Endothelial cell of umbilical vein (primary cell): ENCODE measurements around the gene GRB14. TPM values are rescaled to one million over a fixed set of nuclear protein-coding genes. Genes with fewer than 3 reads are reported as not detected.
A peak's percentile ranks its signal among the peaks of the same experiment; 100 is the strongest.

Source experiments
- BruUV-seq: library from RNA; stranded (reverse); fragments of 400-500 nt; replicated peaks from 2 replicates; lab custom pipeline; 2021; lab: Mats Ljungman, UMichigan
- CTCF ChIA-PET: fragments of 300-600, 350-600 bp; sonication (Branson Sonifier 250); formaldehyde crosslinking; loops from one replicate; lab custom pipeline; 2021; ENCODE audit warnings: antibody characterized with exemption, inconsistent platforms; lab: Charles Lee
- POLR2A ChIA-PET: fragments of 300-600, 350-600 bp; sonication (Branson Sonifier 250); formaldehyde crosslinking; loops from one replicate; lab custom pipeline; 2021; ENCODE audit warnings: antibody characterized with exemption, inconsistent platforms; lab: Charles Lee
- DNase-seq: peaks from one replicate; pipeline ENCODE4 v3.0.0-alpha.2; 2011; ENCODE audit warnings: low read depth, low spot score
- FAIRE-seq: peaks from 2 replicates; lab custom pipeline; 2011; peaks lifted over from hg19 to GRCh38; lab: Jason Lieb, UNC
- H2AFZ ChIP-seq: 2 replicates; pipeline ENCODE4 v1.6.0; 2012; ENCODE audit warnings: low read depth, low read length, control low read depth, inconsistent platforms
- H3K27ac ChIP-seq: 2 replicates; pipeline ENCODE4 v1.5.1; 2011; ENCODE audit warnings: low read depth, mild to moderate bottlenecking, control low read depth, low read length, moderate library complexity; ENCODE audit not compliant: insufficient read depth
- H3K27me3 ChIP-seq, 2 experiments: 2 replicates each; pipeline versions ENCODE4 v1.6.0 to v1.6.1; 2011; ENCODE audit warnings: low read length in 2 of 2, mixed read lengths in 1 of 2; ENCODE audit not compliant: control insufficient read depth in 2 of 2, insufficient read depth in 2 of 2
- H3K36me3 ChIP-seq, 2 experiments: 2 replicates in 1 of 2; 3 replicates in 1 of 2; pipeline ENCODE4 v1.5.1; 2011; ENCODE audit warnings: low read length in 2 of 2, mild to moderate bottlenecking in 1 of 2, moderate library complexity in 1 of 2; ENCODE audit not compliant: control insufficient read depth in 2 of 2, insufficient read depth in 2 of 2; ENCODE audit errors: extremely low read depth in 1 of 2
- H3K4me1 ChIP-seq: 3 replicates; pipeline ENCODE4 v1.5.1; 2011; ENCODE audit warnings: mild to moderate bottlenecking, low read length; ENCODE audit not compliant: control insufficient read depth, insufficient read depth; ENCODE audit errors: extremely low read depth
- H3K4me2 ChIP-seq: 2 replicates; pipeline ENCODE4 v1.6.1; 2011; ENCODE audit warnings: low read length, control low read depth, mixed read lengths; ENCODE audit not compliant: insufficient read depth
- H3K4me3 ChIP-seq, 3 experiments: fragments of 200-600 bp in 1 of 3; sonication (generic), shearing (Covaris generic) in 1 of 3; replicated peaks in 1 of 3; 2 replicates each; pipeline ENCODE4 v1.5.1; 2011 to 2016; ENCODE audit warnings: control low read depth in 3 of 3, low read length in 3 of 3, mild to moderate bottlenecking in 2 of 3, inconsistent platforms in 1 of 3, low read depth in 1 of 3, moderate library complexity in 1 of 3; ENCODE audit not compliant: insufficient read depth in 1 of 3
- H3K79me2 ChIP-seq: 2 replicates; pipeline ENCODE4 v1.6.0; 2012; ENCODE audit warnings: low read length, inconsistent platforms; ENCODE audit not compliant: control insufficient read depth, insufficient read depth
- H3K9ac ChIP-seq: replicated peaks from 2 replicates; pipeline ENCODE3; 2011; ENCODE audit warnings: low read length, control low read depth; ENCODE audit not compliant: insufficient read depth; ENCODE audit errors: extremely low read depth
- H3K9me1 ChIP-seq: replicated peaks from 3 replicates; pipeline ENCODE4 v1.6.0; 2011; ENCODE audit warnings: mild to moderate bottlenecking, low read length; ENCODE audit not compliant: control insufficient read depth, insufficient read depth; ENCODE audit errors: extremely low read depth
- H3K9me3 ChIP-seq: replicated peaks from 2 replicates; pipeline ENCODE4 v1.5.1; 2012; ENCODE audit warnings: low read length, inconsistent platforms; ENCODE audit not compliant: control insufficient read depth, insufficient read depth
- H4K20me1 ChIP-seq: replicated peaks from 2 replicates; pipeline ENCODE3; 2011; ENCODE audit warnings: mild to moderate bottlenecking, low read length; ENCODE audit not compliant: control insufficient read depth, insufficient read depth; ENCODE audit errors: extremely low read depth
- CTCF ChIP-seq, 2 donors: IDR thresholded peaks; 1 replicate in 1 of 2; 2 replicates in 1 of 2; pipeline ENCODE4 v1.5.1; 2011; ENCODE audit warnings: low read length in 2 of 2, mild to moderate bottlenecking in 2 of 2, moderate library complexity in 2 of 2, control low read depth in 1 of 2, inconsistent platforms in 1 of 2, low read depth in 1 of 2; ENCODE audit not compliant: insufficient read depth in 1 of 2; ENCODE audit errors: extremely low read depth in 1 of 2
- EZH2 ChIP-seq: IDR thresholded peaks from 2 replicates; pipeline ENCODE4 v1.6.1; 2012; ENCODE audit warnings: borderline replicate concordance, low read depth, mild to moderate bottlenecking, moderate library complexity, low read length, inconsistent platforms; ENCODE audit not compliant: severe bottlenecking
- FOS ChIP-seq: IDR thresholded peaks from 2 replicates; pipeline ENCODE4 v1.6.1; 2011; ENCODE audit warnings: mild to moderate bottlenecking, low read length, moderate library complexity, borderline replicate concordance; ENCODE audit not compliant: insufficient read depth
- GATA2 ChIP-seq: IDR thresholded peaks from 2 replicates; pipeline ENCODE4 v1.7.0; 2011; ENCODE audit warnings: low read depth, mild to moderate bottlenecking, moderate library complexity, mixed read lengths, low read length; ENCODE audit not compliant: insufficient read length, insufficient read depth
- JUN ChIP-seq: IDR thresholded peaks from 2 replicates; pipeline ENCODE4 v1.6.1; 2011; ENCODE audit warnings: borderline replicate concordance, low read depth; ENCODE audit not compliant: insufficient read length, insufficient read depth
- MAX ChIP-seq: IDR thresholded peaks from 2 replicates; pipeline ENCODE4 v1.6.1; 2011; ENCODE audit not compliant: insufficient read depth, insufficient read length
- MYC ChIP-seq: IDR thresholded peaks from one replicate; pipeline ENCODE4 v1.6.1; 2011; ENCODE audit warnings: mild to moderate bottlenecking, low read depth, low read length
- POLR2A ChIP-seq: IDR thresholded peaks from 2 replicates; pipeline ENCODE4 v1.6.1; 2012; ENCODE audit warnings: low read depth, mild to moderate bottlenecking, control low read depth, low read length
- POLR2AphosphoS5 ChIP-seq: IDR thresholded peaks from 2 replicates; pipeline ENCODE4 v1.6.1; 2012; ENCODE audit warnings: low read depth, mild to moderate bottlenecking, control low read depth, low read length, moderate library complexity; ENCODE audit not compliant: insufficient read depth
- dilution Hi-C: fragments of 300-500 bp; cut with MboI; formaldehyde crosslinking; loops from one replicate; pipeline ENCODE4 v1.15.0; 2019; ENCODE audit warnings: low sequenced_read_pairs; ENCODE audit not compliant: extremely low pct_ligation_motif_present
- intact Hi-C: fragments of 100-400 bp; cut with micrococcal nuclease; formaldehyde crosslinking; loops from one replicate; pipeline ENCODE4 v1.10.0; 2022
- polyA plus RNA-seq, 4 experiments: library from polyadenylated mRNA; depleted of rRNA in 3 of 4; stranded (reverse) in 3 of 4; unstranded in 1 of 4; fragments of >200 nt; gene quantifications; 2 replicates each; pipeline versions ENCODE4 v1.2.1 to v1.2.3, GENCODE V29; 2011 to 2012; ENCODE audit warnings: missing spikeins in 1 of 4
- total RNA-seq: library from RNA; stranded (reverse); gene quantifications from 2 replicates; pipeline ENCODE4 v1.2.3, GENCODE V29; 2021

The GRB14 gene
- total and polyA plus RNA-seq, 2 donors (not counting 3 experiments of a cell fraction or from before 2014, with no cell fraction given): 3.0 to 10.3 TPM

- Histone ChIP-seq H3K9me1 (no peaks in the 10 kb centered on the region), H3K4me1 (peaks cover 33% of the 10 kb centered on the region), H3K4me2 (peak overlapping the region; percentile 30), H3K4me3 (no peak overlapping the region), H3K27me3 (no peaks in the 10 kb centered on the region), H3K9ac (no peak overlapping the region), H4K20me1 (no peaks in the 10 kb centered on the region), H2AFZ (peak overlapping the region; percentile 81), H3K36me3 (no peaks in the 10 kb centered on the region), H3K27ac (peak overlapping the region; percentile 30), H3K79me2 (no peaks in the 10 kb centered on the region), H3K9me3 (no peaks in the 10 kb centered on the region)
- TF ChIP-seq GATA2 (peak; percentile 62), CTCF (IDR thresholded peaks at IDR 0.05; ENCODE audit: extremely low read depth in 1 of 2, insufficient read depth in 1 of 2, low read depth in 1 of 2, low read length in 2 of 2) (no peak)
- dilution Hi-C loops (no loop called here), intact Hi-C loops (no loop called here)
- ChIA-PET CTCF (interaction anchor here (0.7 kb wide), 1 partner anchor 64 kb away, joined by 3 read pairs; no protein-coding TSS in a partner anchor), POLR2A (no interaction called here)
- no TSS peak for BruUV-seq
- no peak for DNase-seq
- FAIRE-seq: peak; percentile 37
Measured at GRCh38 chr2:164624316-164624715, 3.0 kb upstream of the GRB14 start.

DNA sequence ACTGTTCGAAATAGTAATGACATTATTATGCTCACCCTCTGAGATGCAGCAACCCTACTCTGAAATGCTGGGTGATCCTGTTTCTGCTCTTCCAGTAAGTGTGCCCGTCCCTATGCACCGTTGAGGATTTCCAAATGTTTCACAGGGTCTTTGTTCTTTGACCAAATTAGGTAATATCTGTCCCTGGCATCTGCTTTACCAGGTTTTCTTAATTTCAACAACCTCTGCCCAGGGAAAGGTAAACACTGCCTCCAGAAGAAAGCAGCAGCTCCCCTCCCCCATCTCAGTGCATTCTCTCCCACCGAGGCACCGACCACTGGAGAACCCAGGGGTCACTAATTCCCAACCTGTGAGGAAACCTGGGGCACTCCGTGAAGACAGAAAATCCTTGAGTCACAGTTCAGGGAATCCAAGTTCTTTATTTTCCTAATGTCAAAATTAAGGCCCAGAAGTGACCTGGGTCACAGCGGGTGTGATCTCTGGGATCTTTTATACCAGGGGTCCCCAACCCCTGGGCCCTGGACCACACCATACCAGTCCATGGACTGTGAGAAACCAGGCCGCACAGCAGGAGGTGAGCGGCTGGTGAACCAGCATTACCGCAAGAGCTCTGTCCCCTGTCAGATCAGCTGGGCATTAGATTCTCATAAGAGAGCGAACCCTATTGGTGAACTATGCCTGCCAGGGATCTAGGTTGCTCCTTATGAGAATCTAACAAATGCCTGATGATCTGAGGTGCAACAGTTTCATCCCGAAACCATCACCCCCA lies 1.2 kb upstream of the GRB14 start:
- no peak overlapping the region for H3K27ac ChIP-seq
- H3K9ac ChIP-seq: no peak overlapping the region
- intact Hi-C loops: no loop called here
- no TSS peak for BruUV-seq
- no peak overlapping the region for H3K4me2 ChIP-seq
- H3K9me1 ChIP-seq: no peaks in the 10 kb centered on the region
- H3K4me1 ChIP-seq: peaks cover 36% of the 10 kb centered on the region
- CTCF ChIA-PET: interaction anchor here (1.0 to 2.4 kb wide), 4 partner anchors 15 to 62 kb away, joined by 4 to 13 read pairs (median 8); no protein-coding TSS in a partner anchor
- no peak overlapping the region for H2AFZ ChIP-seq
- no peaks in the 10 kb centered on the region for H4K20me1 ChIP-seq
- dilution Hi-C loops: no loop called here
- no peaks in the 10 kb centered on the region for H3K27me3 ChIP-seq
- H3K9me3 ChIP-seq: no peaks in the 10 kb centered on the region
- FAIRE-seq (no peak), DNase-seq (no peak)
- no peaks in the 10 kb centered on the region for H3K79me2 ChIP-seq
- TF ChIP-seq FOS: no peak
- no peak for TF ChIP-seq GATA2
- no peak for TF ChIP-seq MAX
- TF ChIP-seq MYC: no peak
- no peak for TF ChIP-seq EZH2
- TF ChIP-seq POLR2A: no peak
- no peak for TF ChIP-seq JUN
- TF ChIP-seq CTCF (IDR thresholded peaks at IDR 0.05; ENCODE audit: extremely low read depth in 1 of 2, insufficient read depth in 1 of 2, low read depth in 1 of 2, low read length in 2 of 2): no peak
- TF ChIP-seq POLR2AphosphoS5: no peak
- POLR2A ChIA-PET: no interaction called here
- H3K4me3 ChIP-seq: no peak overlapping the region
- no peaks in the 10 kb centered on the region for H3K36me3 ChIP-seq
